AG09319 (cell line): Measurements from ENCODE around the gene LRRC10B.
"Not testable (repeated sequence)": the region's sequence is repeated elsewhere in the genome, so short reads cannot be mapped to it uniquely, and the experiment has no call there.

ENCODE experiments used
- DNase-seq: peaks from one replicate; pipeline ENCODE4 v3.0.0-alpha.2; 2010; ENCODE audit warnings: low read depth; ENCODE audit errors: extremely low read depth
- TF ChIP-seq, protein P1 (sequence below): IDR thresholded peaks from 2 replicates; pipeline ENCODE4 v1.5.1; 2011; ENCODE audit warnings: low read depth, mild to moderate bottlenecking, inconsistent platforms, low read length, moderate library complexity

Gene LRRC10B

DNA sequence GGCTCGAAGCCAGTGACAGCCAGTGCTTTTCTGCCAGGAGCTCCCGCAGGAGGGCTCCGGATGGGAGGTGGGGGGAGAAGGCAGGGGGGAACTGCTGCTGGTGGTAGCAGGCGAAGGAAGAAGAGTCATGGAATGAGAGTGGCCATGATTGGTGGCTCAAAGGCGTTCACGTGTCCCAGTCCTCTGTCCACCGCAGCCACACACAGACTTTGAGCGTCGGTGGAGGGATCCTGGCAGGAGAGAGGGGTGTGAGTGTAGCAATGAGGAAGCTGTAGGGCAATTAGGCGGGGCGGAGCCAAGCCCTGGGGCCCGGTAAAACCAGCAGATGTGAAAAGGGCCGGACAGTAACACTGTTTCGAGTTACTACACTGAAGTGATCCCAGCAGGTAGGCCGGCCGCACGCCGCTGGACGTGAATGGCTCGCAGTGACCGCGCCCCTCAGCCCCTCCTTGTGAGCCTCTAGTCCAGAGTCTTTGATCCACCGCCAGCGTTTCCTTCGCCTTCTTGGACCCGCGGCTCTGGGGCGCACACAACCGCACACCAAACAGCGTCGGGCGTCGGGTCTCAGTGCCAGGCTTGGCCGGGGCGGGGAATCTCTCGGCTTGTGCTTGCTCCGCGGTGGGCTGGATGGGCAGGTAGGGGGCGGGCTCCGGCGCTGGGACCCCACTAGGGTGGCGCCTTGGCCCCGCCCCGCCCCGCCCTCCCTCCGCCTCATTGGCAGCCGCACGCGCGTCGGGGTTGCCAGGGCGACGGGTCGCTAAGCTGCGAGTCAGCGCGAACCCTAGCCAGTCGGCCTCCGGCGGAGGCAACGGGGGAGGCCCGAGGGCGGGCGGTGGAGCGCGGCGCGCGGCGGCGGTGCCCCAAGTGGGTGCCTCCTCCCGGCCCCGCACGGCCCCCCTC lies at the start of gene LRRC10B:
Gene LRRC10B, plus strand, starts transcription at position 788 of the 900 bp plus-strand sequence. CDS start 250 bp downstream, outside the sequence.
- TF ChIP-seq, protein P1, sequence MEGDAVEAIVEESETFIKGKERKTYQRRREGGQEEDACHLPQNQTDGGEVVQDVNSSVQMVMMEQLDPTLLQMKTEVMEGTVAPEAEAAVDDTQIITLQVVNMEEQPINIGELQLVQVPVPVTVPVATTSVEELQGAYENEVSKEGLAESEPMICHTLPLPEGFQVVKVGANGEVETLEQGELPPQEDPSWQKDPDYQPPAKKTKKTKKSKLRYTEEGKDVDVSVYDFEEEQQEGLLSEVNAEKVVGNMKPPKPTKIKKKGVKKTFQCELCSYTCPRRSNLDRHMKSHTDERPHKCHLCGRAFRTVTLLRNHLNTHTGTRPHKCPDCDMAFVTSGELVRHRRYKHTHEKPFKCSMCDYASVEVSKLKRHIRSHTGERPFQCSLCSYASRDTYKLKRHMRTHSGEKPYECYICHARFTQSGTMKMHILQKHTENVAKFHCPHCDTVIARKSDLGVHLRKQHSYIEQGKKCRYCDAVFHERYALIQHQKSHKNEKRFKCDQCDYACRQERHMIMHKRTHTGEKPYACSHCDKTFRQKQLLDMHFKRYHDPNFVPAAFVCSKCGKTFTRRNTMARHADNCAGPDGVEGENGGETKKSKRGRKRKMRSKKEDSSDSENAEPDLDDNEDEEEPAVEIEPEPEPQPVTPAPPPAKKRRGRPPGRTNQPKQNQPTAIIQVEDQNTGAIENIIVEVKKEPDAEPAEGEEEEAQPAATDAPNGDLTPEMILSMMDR, result no peak
- DNase-seq, result no peak

GRCh38 chr11:61460474-61460881 lies 48.1 kb upstream of the LRRC10B start:
- TF ChIP-seq, protein P1, result no peak
- no peak for DNase-seq

DNA sequence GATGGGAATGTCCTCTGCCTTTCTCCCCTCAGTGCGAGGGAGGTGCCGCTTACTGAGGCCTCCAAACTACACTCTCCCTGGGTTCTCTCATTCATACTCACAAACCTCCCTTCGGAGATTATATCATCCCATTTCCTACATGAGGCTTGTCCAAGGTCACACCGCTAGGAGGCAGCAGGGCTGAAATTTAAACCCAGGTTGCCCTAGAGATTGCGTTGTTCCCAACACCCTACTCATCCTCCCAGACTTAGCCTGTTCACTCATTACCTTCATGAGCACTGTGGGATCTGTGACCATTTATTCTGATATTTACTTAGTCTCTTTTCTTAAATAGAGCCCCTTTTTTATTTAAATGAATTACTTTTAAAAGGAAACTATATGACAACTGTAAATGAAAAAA lies 47.6 kb upstream of the LRRC10B start:
- DNase-seq, result no peak
- TF ChIP-seq, protein P1, result no peak; the same call in 1 of the 2 replicates

GRCh38 chr11:61467602-61468001 lies 40.9 kb upstream of the LRRC10B start:
- DNase-seq, result not testable (repeated sequence)

DNA sequence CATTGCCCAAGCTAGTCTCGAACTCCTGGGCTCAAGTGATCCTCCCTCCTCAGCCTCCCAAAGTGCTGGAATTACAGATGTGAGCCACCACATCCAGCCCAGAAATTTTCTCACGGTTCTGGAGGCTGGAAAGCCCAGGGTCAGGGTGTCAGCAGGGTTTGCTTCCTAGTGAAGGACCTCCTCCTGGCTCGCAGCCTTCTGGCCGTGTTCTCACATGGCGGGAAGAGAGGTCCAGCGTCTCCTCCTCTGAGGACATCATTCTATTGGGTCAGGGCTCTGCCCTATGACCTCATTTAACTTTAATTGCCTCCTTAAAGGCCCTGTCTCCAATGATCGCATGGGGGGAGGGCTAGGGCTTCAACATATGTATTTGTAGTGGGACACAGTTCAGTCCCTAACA lies 40.5 kb upstream of the LRRC10B start:
- TF ChIP-seq, protein P1, result no peak
- DNase-seq, result no peak

DNA sequence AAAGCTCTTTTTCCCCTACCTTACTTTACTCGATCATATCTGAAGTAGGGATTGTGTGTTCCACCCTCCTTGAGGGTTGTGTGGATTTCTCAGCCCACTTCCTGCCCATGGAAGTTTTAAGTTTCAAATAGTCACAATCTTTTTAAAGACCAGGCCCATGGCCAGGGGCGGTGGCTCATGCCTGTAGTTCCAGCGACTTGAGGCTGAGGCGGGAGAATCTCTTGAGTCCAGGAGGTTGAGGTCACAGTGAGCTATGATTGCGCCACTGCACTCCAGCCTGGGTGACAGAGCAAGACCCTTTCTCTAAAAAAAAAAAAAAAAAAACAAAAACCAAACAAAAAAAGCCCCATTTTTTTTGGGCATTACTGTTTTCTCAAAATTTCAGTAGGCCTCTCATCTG lies 36.3 kb upstream of the LRRC10B start:
- TF ChIP-seq, protein P1, result no peak
- no peak for DNase-seq

DNA sequence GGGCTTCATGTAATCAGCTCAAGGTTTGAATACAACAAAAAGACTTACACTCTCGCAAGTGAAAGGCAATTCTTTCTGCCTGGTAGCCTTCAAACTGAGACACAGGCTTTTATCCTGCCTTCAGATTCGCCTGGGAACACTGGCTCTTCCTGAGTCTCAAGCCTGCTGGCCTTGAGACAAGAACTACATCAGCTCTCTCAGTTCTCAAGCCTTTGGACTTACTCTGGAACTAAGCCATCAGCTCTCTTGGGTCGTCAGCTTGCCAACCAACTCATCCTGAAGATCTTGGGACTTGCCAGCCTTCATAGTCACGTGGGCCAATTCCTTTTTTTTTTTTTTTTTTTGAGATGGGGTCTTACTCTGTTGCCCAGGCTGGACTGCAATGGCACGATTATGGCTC lies 35.7 kb upstream of the LRRC10B start:
- TF ChIP-seq, protein P1, result no peak
- no peak for DNase-seq
